Renal cortex interstitium (tissue), 11 donors: ENCODE measurements around the gene PLD1. TPM values are rescaled to one million over a fixed set of nuclear protein-coding genes. Genes with fewer than 3 reads are reported as not detected.

Experiments used
- DNase-seq, 11 donors: peaks; one replicate each; pipeline ENCODE4 v3.0.0-alpha.2; 2013; ENCODE audit warnings: low read depth in 9 of 11, low spot score in 4 of 11; ENCODE audit errors: extremely low read depth in 1 of 11
- polyA plus RNA-seq, 3 donors: library from polyadenylated mRNA; unstranded; fragments of 120-200 nt; gene quantifications; one replicate each; pipeline ENCODE4 v1.2.1, GENCODE V29; 2013; ENCODE audit not compliant: insufficient read length in 3 of 3

Gene PLD1
- polyA plus RNA-seq, 3 donors = 10.0 to 14.3 (median 11.4) TPM

DNA sequence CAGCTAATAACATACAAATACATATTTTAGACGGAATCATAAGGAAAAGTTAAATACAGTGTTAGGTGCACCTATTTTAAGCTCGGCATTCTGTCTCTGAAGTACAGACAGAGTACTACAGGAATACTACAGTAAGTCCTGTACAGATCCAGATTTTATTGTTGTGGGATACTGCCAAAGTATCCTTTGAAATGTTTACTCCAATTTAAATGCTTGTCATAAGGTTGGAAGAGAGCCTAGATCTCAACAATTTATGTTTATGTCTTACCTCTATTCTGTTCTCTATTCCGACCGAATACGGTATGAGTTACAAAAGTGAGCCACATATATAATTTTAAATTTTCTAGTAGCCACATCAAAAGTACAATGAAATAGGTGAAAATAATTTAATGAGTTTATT is 25.3 kb downstream of the PLD1 start:
- no peak for DNase-seq

DNA sequence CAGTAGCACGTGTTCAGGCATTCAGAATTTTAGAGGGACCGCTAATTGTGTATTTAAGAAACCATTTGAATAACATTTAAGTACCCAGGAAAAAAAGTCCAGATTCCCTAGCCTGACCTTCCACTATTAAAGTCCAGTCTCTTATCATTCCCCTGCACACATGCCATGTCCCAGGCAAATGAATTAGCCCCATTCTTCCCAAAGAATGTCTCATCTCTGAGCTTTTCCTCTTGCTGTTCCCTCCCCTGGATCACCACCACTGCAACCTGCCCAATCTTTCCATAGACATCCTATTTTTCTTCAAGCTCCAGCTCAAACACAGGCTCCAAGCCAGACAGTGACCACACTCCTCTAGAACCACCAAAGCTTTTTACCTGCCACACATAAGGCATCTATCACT is 25.9 kb downstream of the PLD1 start:
- no peak for DNase-seq

DNA sequence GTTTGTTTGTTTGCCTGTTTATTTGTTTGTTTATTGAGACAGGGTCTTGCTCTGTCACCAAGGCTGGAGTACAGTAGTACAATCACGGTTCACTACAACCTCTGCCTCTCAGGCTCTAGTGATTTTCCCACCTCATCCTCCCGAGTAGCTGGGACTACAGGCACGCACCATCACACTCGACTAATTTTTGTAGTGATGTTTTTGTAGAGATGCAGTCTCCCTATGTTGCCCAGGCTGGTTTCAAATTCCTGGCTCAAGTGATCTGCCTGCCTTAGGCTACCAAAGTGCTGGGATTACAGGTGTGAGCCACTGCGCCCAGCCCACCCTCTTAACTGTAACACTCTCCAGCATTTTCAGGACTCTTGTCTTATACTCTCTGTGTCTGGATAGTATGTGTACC is 26.7 kb downstream of the PLD1 start:
- DNase-seq = no peak

DNA sequence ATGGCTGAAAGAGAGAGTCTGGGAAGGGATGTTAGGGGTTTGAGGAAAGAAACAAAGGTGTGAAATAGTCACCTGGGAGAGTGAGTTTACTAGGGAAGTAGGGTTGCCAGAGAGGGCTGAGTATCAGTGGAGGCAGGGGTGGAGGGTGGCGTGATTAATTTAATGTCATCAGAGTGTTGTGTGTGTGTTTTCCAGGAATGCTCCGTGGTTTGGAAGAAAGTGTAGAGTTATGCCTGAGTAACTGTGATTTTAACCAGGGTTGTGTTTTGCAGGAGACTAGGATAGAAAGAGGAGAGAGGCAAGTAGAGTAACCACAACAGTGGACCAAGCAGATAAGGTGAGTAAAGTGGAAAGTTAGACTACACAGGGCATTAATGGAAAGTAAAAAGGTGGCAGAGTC is 27.2 kb downstream of the PLD1 start:
- no peak for DNase-seq

DNA sequence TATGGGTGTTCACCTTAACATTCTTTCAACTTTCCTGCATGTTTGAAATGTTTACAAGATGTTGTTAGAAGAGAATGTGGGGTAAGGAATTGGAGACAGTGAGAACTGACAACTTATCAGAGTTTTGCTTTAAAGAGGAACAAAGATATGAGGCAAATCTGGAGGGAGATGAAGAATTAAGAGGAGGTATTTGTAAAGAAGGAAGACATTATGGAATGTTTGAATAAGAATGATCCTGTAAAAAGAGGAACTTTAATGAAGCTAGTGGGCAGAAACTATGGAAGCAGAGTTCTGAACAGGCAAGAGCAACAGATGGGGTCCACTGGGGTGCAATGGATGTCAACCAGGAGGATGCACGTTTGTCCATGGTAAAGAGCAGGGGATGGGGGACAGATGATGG is 27.7 kb downstream of the PLD1 start:
- no peak for DNase-seq

DNA sequence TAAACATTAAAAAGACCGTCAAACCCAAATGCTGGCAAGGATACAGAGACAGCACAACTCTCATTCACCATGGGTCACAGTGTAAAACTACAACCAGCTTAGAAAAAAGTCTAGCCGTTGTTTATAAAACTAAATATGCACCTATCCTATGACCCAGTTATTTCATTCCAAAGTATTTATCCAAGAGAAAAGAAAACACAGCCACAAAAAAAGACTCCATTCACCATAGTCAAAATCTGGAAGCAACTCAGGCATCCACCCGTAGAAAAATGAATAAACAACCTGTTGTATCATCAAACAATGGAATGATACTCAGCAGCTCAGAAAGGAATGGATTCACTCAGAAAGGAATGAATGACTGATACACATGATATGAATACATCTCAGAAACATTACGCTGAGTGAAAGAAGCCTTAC is 28.6 kb downstream of the PLD1 start:
- DNase-seq = no peak

DNA sequence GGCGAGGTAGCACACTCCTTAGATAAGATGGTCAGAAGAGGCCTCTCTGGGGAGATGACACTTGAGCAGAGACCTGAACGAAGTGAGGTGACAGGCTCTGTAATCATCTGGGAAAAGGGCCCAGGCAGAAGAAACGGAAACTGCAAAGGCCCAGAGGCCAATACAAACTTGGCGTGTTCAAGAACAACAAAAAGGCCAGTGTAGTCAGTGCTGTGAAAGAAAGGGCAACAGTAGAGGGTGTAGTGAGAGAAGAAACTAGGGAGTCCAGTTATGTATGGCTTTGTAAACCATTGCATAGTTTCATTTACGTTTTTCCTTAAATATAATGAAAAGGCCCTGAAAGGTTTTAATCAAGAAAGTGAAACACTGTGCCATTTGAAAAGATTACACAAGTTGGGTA is 31.8 kb downstream of the PLD1 start:
- DNase-seq = no peak

DNA sequence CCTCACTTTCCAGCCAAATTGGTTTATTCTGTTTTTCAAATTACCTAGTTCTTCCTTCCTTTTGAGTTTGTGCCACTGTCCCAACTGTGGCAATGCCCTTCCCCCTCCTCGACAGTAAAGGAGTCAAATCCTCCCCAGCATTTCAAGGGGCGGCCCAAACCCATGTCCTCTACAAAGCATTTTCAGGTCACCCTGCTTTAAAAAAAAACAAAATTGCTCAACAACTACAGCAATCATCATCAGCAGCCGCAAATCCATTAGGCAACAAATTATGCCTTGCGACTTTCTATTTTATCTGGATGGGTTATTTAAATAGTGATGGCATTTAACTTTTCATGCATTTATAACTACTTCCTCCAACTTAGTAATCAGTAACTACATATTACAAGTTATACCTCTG is 32.7 kb downstream of the PLD1 start:
- DNase-seq = no peak

DNA sequence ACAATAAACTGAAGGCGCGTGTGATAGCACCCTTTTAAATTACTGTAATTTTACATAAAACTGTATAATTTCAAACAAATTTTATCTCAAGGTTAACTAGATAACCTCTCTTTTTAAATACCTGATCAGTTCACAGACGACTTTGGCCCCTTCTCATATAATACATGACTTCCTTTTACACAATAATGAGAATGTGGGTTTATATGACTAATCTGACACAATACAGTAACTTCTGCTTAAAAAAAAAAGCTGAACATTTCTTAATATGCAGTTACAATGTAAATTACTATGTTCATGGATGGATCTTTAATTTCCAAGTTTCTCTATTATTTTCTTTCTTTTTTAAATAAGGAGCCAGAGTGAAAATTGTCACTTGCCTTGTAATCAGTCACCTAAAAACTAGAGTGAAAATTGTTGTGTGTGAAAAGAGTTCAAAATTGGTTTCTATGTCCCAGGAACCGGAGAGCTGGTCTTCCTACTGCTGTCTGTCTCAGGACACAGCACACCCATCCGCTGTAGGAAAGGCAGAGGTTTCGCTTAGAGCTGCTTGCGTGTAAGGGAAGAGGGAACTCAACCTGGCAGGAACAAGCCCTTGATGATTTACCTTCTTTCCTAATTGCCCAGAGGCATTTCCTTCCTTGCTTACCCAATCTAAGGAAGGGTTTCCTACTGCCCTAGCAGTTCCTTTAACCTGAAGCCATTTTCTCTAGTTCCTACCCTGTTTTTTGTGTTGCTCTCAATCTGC is 33.3 kb downstream of the PLD1 start:
- no peak for DNase-seq

DNA sequence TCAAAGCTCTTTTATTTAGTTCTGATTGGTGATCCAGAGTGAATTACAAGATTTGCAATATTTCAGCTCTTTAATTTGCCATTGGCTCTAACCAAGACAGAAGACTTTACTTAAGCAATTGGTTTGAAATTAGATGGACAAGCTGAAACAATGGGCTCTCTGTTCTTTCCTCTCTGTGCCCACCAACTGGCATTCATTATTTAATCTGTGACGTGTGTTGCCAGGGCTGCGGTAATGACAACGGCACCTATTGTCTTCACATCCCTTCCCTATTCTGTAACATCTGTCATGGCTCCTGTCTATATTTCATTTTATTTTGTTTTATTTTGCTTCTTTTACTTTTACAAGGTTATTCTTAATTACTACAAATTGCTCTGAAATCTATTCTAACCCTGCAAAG is 33.9 kb downstream of the PLD1 start:
- DNase-seq = no peak

DNA sequence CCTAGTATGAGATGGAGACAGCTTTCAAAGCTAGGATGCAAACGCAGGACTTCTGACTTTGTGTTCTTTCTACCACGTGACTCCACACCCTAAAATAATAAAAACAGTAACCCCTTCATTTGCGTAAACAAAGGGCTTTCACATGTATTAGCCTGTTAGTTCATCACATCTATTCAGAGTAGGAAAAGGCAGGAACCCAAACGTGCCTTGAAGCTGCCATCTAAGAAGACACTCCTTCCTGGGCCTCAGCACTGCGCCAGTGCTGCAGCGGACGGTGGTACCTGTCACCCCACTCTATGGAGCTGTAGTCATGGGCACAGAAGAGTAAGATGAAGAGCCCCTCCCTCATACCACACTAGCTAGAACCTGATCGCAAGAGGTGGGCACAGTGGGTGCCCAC is 34.3 kb downstream of the PLD1 start:
- DNase-seq = no peak

DNA sequence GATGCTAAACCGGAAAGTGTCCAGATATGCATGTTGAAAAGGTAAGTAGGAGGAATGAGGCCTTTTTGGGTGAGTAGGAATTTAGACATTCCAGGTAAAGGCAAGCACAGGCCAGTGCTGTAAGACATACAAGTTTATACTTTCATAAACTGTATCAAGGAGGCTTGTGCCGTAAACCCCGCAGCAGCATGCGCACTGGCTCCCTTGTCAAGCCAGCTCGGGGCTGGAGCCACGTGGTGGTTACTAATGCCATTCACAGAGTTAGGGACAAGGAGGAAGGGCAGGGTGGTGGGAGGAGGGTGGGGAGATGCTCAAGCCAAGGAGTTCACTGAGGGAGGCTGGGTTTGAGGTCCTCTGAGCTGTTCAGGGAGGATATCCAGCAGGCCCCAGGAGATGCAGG is 35.8 kb downstream of the PLD1 start:
- DNase-seq = no peak

DNA sequence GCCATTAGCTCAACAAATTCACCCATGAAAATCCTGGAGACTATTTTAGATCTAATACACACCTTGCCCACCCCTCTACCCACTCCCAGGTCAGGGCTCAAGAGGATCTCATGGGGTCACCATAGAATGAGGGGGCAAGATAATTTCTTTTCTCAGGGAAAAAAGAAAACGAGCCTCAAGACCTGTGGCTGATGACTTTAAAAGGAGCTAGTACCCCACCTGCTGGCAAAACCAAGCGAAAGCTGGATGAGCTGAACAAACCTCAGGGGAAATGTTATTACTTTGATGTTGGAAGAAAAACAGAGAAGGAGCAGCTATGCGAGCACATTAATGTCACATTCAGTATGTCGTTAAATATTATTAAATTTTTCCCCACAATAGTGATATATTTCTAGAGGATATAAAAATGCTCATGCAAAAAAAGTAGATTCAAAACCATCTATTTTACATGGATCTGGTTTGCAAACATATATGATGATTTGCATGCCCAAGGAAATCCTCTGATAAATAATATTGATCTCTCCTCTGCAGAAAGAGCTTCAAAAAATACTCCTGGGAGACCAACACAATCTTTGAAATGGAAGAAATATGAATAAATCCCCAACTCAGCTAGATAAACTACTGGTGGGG is 37.7 kb downstream of the PLD1 start:
- DNase-seq = peak in 10 of 11 donors; percentile 33 to 66 (median 50)

DNA sequence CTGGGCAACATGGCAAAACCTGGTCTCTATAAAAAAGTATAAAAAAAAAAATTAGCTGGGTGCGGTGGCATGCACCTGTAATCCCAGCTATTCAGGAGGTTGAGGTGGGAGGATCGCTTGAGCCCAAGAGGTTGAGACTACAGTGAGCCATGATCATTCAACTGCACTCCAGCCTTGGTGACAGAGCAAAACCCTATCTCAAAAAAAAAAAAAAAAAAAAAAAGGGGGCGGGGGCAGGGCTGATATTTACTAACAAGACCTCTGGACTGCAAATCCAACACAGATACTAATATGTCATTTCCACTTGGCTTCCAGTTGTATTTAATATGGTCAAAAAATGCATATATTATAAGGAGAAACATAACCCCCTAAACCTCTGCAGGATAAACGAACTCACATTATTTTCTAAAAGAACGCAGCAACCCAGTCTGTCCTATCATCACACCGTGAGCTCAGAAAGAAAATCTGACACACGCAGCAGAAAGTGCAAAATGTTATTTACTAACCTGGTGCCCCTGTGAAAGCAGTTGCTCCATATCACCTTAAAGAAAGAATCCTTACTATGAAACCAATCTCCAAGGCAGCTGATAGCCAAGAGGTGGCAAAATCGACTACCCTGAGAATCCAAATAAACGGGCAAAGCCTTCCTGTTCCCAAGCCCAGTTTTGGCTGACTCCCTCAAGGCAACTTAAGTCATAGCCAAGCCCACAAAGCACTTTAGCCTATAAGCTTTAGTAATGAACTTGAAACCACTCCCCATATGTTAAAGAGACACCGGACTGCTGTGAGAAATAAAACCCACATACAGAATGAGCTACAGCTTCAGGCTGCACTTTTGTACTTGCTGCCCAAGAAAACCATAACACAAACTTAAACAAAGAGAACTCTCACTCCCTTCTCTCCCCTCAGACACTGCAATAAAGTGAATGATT is 39.3 kb downstream of the PLD1 start:
- DNase-seq = peak; percentile 52 to 85 (median 65)

DNA sequence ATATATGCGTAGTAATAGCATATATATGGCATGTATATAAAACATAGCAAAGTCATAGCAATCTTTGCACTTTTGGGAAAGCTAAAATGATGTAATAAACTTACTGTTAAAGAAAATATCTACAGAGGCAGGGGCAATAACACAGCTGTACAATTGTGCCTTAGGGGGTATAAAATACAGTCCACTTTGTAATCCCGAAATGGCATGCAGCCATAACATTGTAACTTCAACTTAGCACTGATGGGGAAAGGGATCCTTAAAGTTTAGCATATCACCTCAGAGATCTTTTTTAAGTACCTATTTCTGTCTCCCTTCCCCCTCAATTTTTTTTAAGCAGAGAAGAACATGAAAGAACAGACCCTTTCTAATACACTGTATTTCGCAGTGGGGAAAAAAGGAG is 40.8 kb downstream of the PLD1 start:
- DNase-seq = no peak

DNA sequence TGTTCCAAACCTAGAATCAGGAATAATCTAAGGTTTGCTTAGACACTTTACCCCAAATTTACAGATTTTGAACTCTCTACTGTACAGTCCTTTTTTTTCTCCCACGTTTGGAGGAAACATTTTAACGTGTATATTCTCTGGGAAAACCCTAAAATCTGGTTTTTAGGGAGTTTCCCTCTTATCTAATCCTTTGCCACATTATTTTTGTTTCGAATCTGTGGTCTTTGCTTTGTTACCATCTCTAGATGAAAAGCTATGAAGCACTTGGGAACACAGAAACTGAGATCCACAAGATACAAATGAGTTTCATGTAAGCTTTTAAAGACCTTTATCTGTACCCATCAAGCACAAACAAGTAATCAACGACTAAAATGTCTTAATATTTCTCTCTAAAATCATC is 41.3 kb downstream of the PLD1 start:
- DNase-seq = no peak

DNA sequence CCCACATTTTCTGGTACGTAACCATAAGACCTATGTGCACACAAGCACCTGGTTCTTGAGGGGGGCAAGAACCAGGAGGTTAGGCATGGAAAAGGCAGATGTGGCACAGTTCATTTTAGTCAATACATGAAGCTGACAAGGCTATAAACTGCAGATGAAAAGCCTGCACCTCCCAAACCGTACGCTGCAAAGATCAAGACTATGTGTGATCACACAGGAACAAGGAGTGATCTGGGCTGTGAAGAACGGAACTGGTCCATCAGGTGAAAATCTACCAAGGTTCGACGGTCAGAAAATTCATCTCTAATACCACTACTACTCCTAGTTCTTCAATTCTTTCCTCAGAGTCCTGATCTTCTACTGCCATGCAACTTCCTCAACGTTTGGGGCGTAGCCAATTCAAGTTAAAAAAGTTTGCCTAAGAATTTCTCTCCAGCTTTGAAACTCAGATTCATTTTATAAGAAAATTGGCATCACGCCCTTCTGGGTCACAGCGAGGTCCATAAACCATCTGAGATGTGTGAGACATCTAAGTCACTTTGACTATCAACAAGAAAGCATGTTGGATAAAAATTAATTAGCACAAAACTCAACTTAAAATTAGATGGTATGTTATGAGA is 41.9 kb downstream of the PLD1 start:
- no peak for DNase-seq

DNA sequence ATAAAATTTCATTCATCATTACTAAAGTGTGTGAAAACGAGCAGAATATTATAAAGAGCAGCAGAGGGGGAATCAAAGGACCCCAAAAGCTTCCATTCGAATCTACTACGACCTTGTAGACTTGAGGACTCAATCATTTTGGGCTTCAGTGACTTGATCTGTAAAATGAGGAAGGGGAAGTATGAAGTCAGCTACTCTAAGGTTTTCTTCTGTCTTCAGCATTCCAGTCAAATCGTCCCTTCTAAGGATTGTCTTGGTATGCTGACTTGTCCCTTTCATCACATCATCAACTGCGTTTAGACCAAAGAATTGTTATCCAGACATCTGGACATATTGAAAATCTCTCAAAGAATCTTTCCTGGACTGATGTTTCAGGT is 44.8 kb downstream of the PLD1 start:
- DNase-seq = no peak

DNA sequence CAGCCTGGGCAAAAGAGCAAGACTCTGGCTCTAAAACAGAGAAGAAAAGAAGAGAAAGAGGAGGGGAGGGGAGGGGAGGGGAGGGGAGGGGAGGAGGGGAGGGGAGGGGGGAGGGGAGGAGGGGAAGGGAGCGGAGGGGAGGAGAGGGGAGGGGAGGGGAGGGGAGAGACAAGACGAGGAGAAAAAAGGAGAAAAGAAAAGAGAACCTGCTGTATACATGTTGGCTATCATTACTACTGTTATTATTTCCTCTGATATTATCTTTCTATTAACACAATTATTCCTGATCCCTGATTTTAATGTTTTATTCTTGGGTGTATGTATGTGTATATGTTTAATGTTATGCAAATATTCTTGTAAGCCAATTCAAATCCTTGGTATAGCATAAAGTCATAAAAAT is 46.9 kb downstream of the PLD1 start:
- DNase-seq = no peak

DNA sequence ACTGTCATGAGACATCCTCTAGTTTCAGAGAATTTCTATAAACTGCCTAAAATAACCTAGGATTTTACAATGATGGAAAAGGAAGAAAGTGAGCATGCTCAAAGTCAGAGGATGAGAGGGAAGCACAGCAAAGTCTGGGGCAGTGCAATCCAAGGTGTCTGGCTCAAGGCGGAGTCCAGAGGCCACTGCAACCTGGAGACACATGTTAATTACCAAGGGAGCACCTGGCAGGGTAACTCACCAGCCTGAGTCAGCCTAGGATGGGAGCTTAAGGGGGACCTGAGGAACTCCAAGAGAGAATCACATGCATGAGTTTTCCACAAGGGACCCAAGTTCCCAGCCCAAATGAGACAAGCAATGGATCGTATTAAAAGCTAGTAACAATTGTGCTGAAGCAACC is 49.8 kb downstream of the PLD1 start:
- DNase-seq = no peak
